SK-N-SH (cell line): Measurements from ENCODE around the gene MTAP. TPM values are rescaled to one million over a fixed set of nuclear protein-coding genes. Genes with fewer than 3 reads are reported as not detected.

Experiments used
- CTCF ChIA-PET: fragments of 300-600, 350-600 bp; formaldehyde crosslinking; extraction: SDS; loops from one replicate; lab custom pipeline; 2021; lab: Yijun Ruan, JAX
- POLR2A ChIA-PET: fragments of 350-600 bp; sonication (Branson Sonifier 250); formaldehyde crosslinking; extraction: SDS; loops from one replicate; lab custom pipeline; 2020; ENCODE audit warnings: antibody characterized with exemption, inconsistent platforms; lab: Yijun Ruan, JAX
- DNase-seq: peaks from one replicate; pipeline ENCODE4 v3.0.0; 2012
- H2AFZ ChIP-seq: fragments of 200-600 bp; sonication (generic); 2 replicates; pipeline ENCODE4 v1.8.1; 2016; ENCODE audit warnings: antibody characterized with exemption, mild to moderate bottlenecking, low read depth
- H3F3A ChIP-seq: fragments of 200-600 bp; sonication (generic); replicated peaks from 2 replicates; pipeline ENCODE3; 2016; ENCODE audit warnings: antibody characterized with exemption, mild to moderate bottlenecking; ENCODE audit not compliant: insufficient read depth
- H3K27ac ChIP-seq, 2 experiments: fragments of 200-500 bp in 1 of 2; fragments of 200-600 bp in 1 of 2; sonication (Bioruptor generic) in 1 of 2; sonication (generic), shearing (Covaris generic) in 1 of 2; 2 replicates each; pipeline versions ENCODE4 v1.5.1 to v1.6.1; 2014 to 2016; ENCODE audit warnings: low read depth in 2 of 2, inconsistent platforms in 1 of 2, low read length in 1 of 2, mild to moderate bottlenecking in 1 of 2, mixed read lengths in 1 of 2
- H3K27me3 ChIP-seq: fragments of 200-600 bp; sonication (generic), shearing (Covaris generic); 2 replicates; pipeline ENCODE4 v1.6.1; 2016; ENCODE audit warnings: mixed run types; ENCODE audit not compliant: insufficient read depth
- H3K36me3 ChIP-seq, 2 experiments: fragments of 200-500 bp in 1 of 2; fragments of 200-600 bp in 1 of 2; sonication (Bioruptor generic) in 1 of 2; sonication (generic) in 1 of 2; replicated peaks in 1 of 2; 2 replicates each; pipeline versions ENCODE3 to v1.5.1; 2014 to 2016; ENCODE audit warnings: low read length in 1 of 2, mild to moderate bottlenecking in 1 of 2; ENCODE audit not compliant: insufficient read depth in 2 of 2, control insufficient read depth in 1 of 2
- H3K4me1 ChIP-seq, 2 experiments: fragments of 200-500 bp in 1 of 2; fragments of 200-600 bp in 1 of 2; sonication (Bioruptor generic) in 1 of 2; sonication (generic), shearing (Covaris generic) in 1 of 2; 2 replicates each; pipeline versions ENCODE4 v1.5.1 to v1.6.1; 2014 to 2016; ENCODE audit warnings: low read depth in 1 of 2, low read length in 1 of 2, mixed run types in 1 of 2; ENCODE audit not compliant: insufficient read depth in 2 of 2, control insufficient read depth in 1 of 2
- H3K4me2 ChIP-seq: fragments of 200-600 bp; sonication (generic), shearing (Covaris generic); 2 replicates; pipeline ENCODE4 v1.6.1; 2017; ENCODE audit warnings: mixed run types
- H3K4me3 ChIP-seq, 2 experiments: fragments of 200-500 bp in 1 of 2; fragments of 200-600 bp in 1 of 2; sonication (Bioruptor generic) in 1 of 2; sonication (generic), shearing (Covaris generic) in 1 of 2; 2 replicates each; pipeline versions ENCODE4 v1.5.1 to v1.8.1; 2014 to 2016; ENCODE audit warnings: low read depth in 2 of 2, inconsistent platforms in 1 of 2, low read length in 1 of 2, mild to moderate bottlenecking in 1 of 2, mixed read lengths in 1 of 2, moderate library complexity in 1 of 2
- H3K79me2 ChIP-seq: fragments of 200-600 bp; sonication (generic); 2 replicates; pipeline ENCODE4 v1.8.1; 2017; ENCODE audit warnings: mild to moderate bottlenecking; ENCODE audit not compliant: insufficient read depth
- H3K9ac ChIP-seq: fragments of 200-600 bp; sonication (generic); 2 replicates; pipeline ENCODE4 v1.6.1; 2017; ENCODE audit warnings: mixed run types
- H3K9me2 ChIP-seq: fragments of 200-600 bp; sonication (generic); 2 replicates; pipeline ENCODE4 v1.6.1; 2017; ENCODE audit warnings: mixed run types
- H3K9me3 ChIP-seq: fragments of 200-600 bp; sonication (generic); 2 replicates; pipeline ENCODE4 v1.6.1; 2017; ENCODE audit warnings: mixed run types, mild to moderate bottlenecking, moderate library complexity
- H4K20me1 ChIP-seq: fragments of 200-600 bp; sonication (generic); 2 replicates; pipeline ENCODE4 v1.6.1; 2017; ENCODE audit warnings: mild to moderate bottlenecking, mixed run types; ENCODE audit not compliant: insufficient read depth
- CHD2 ChIP-seq: fragments of 150-350 bp; IDR thresholded peaks from 2 replicates; pipeline ENCODE4 v1.6.1; 2018; ENCODE audit warnings: low read length; ENCODE audit not compliant: partially characterized antibody
- EP300 ChIP-seq, 2 experiments: IDR thresholded peaks; 2 replicates each; pipeline versions ENCODE4 v1.4.0 to v1.6.1; 2012; ENCODE audit warnings: borderline replicate concordance in 1 of 2, low read depth in 1 of 2, low read length in 1 of 2
- EZH2phosphoT487 ChIP-seq: fragments of 200-600 bp; sonication (generic); IDR thresholded peaks from 2 replicates; pipeline ENCODE4 v1.6.1; 2017; ENCODE audit warnings: low read depth, mixed run types, mild to moderate bottlenecking, antibody characterized with exemption, moderate library complexity, borderline replicate concordance
- FOSL2 ChIP-seq: IDR thresholded peaks from 2 replicates; pipeline ENCODE4 v1.4.0; 2012; ENCODE audit warnings: low read depth, mild to moderate bottlenecking, moderate library complexity, borderline replicate concordance
- FOXM1 ChIP-seq: IDR thresholded peaks from 2 replicates; pipeline ENCODE4 v1.4.0; 2012; ENCODE audit warnings: low read depth, mild to moderate bottlenecking
- GATA2 ChIP-seq: sonication (generic); formaldehyde crosslinking; IDR thresholded peaks from 2 replicates; pipeline ENCODE4 v1.5.0; 2020; ENCODE audit warnings: mild to moderate bottlenecking, missing genetic modification reagents
- MEF2A ChIP-seq: IDR thresholded peaks from 2 replicates; pipeline ENCODE4 v1.4.0; 2012; ENCODE audit warnings: low read depth, borderline replicate concordance
- NFIC ChIP-seq: IDR thresholded peaks from 2 replicates; pipeline ENCODE4 v1.4.0; 2012; ENCODE audit warnings: borderline replicate concordance
- NRF1 ChIP-seq: IDR thresholded peaks from 2 replicates; pipeline ENCODE4 v1.6.1; 2012; ENCODE audit warnings: low read depth, mild to moderate bottlenecking, low read length
- RAD21 ChIP-seq: IDR thresholded peaks from 2 replicates; pipeline ENCODE4 v1.6.1; 2012; ENCODE audit warnings: mild to moderate bottlenecking, low read length
- RCOR1 ChIP-seq: fragments of 150-350 bp; IDR thresholded peaks from 2 replicates; pipeline ENCODE4 v1.6.1; 2017; ENCODE audit warnings: antibody characterized with exemption, low read length
- REST ChIP-seq: IDR thresholded peaks from 2 replicates; pipeline ENCODE4 v1.6.1; 2012; ENCODE audit warnings: mild to moderate bottlenecking, low read depth, low read length, moderate library complexity
- RFX5 ChIP-seq: IDR thresholded peaks from 2 replicates; pipeline ENCODE4 v1.6.1; 2012; ENCODE audit warnings: mild to moderate bottlenecking, improper control_type of control experiment, low read length
- SMC3 ChIP-seq: IDR thresholded peaks from 2 replicates; pipeline ENCODE4 v1.6.1; 2012; ENCODE audit warnings: low read depth, low read length, improper control_type of control experiment
- TAF1 ChIP-seq: IDR thresholded peaks from 2 replicates; pipeline ENCODE4 v1.6.1; 2012; ENCODE audit warnings: low read depth, mild to moderate bottlenecking, low read length, moderate library complexity, borderline replicate concordance
- TCF12 ChIP-seq: IDR thresholded peaks from 2 replicates; pipeline ENCODE4 v1.4.0; 2012
- USF1 ChIP-seq: IDR thresholded peaks from 2 replicates; pipeline ENCODE4 v1.4.0; 2012; ENCODE audit warnings: low read depth, borderline replicate concordance
- YY1 ChIP-seq: IDR thresholded peaks from 2 replicates; pipeline ENCODE4 v1.4.0; 2012; ENCODE audit warnings: low read depth, mild to moderate bottlenecking
- WGBS: methylation state at CpG from one replicate; pipeline ENCODE4 v1.1.6; 2017; ENCODE audit warnings: low lambda C conversion rate; 5-methylcytosine and 5-hydroxymethylcytosine counted together
- polyA plus RNA-seq, 3 experiments: library from polyadenylated mRNA; depleted of rRNA; stranded (reverse); fragments of >200 nt; gene quantifications; 2 replicates each; pipeline ENCODE4 v1.2.3, GENCODE V29; 2012

MTAP gene
- polyA plus RNA-seq, 1 of the 3 experiments (the other 2 are of a cell fraction), result 9.8 TPM

- Histone ChIP-seq H3K9ac (no peak overlapping the region), H4K20me1 (no peaks in the 10 kb centered on the region), H3K36me3 (no peaks in the 10 kb centered on the region), H3K27ac (no peak overlapping the region), H3K27me3 (no peaks in the 10 kb centered on the region; the same call in 1 of the 2 replicates), H2AFZ (no peak overlapping the region)
- WGBS, result 7% methylated on average over 2 of the region's 2 CpGs
- no peak for TF ChIP-seq EP300 (IDR thresholded peaks at IDR 0.05; ENCODE audit: borderline replicate concordance in 1 of 2, low read depth in 1 of 2, low read length in 1 of 2)
- no peak for TF ChIP-seq RAD21
- no peak for TF ChIP-seq FOSL2
- TF ChIP-seq USF1, result no peak
- no peak for TF ChIP-seq REST
- no peak for TF ChIP-seq TCF12
- TF ChIP-seq NFIC, result no peak
- TF ChIP-seq TAF1, result no peak
- TF ChIP-seq YY1, result no peak
- TF ChIP-seq EZH2phosphoT487, result no peak
- no peak for TF ChIP-seq RFX5
- no peak for TF ChIP-seq CHD2
- no peak for TF ChIP-seq FOXM1
- no peak for TF ChIP-seq RCOR1
- TF ChIP-seq MEF2A, result no peak
- no peak for TF ChIP-seq SMC3
- no peak for TF ChIP-seq NRF1
- TF ChIP-seq GATA2, result no peak
- TF ChIP-seq, all 33 proteins: peak for 0
- Histone ChIP-seq H3K79me2 (no peaks in the 10 kb centered on the region), H3F3A (no peaks in the 10 kb centered on the region), H3K9me3 (no peaks in the 10 kb centered on the region), H3K4me2 (no peak overlapping the region), H3K4me3 (no peak overlapping the region), H3K4me1 (no peaks in the 10 kb centered on the region), H3K9me2 (no peaks in the 10 kb centered on the region)
- CTCF ChIA-PET, result no interaction called here
- POLR2A ChIA-PET, result no interaction called here
- no peak for DNase-seq
Measured at GRCh38 chr9:21766096-21766495, 36.3 kb upstream of the MTAP start.
